ENCODE measurements around the gene HEMK1. TPM values are rescaled to one million over a fixed set of nuclear protein-coding genes. Genes with fewer than 3 reads are reported as not detected.

HEMK1 gene
- total RNA-seq, 2 donors from 2014 or later = 6.7 to 9.6 TPM

GRCh38 chr3:50582083-50582482 is 12.8 kb downstream of the HEMK1 start:
- no peak for DNase-seq
- ATAC-seq = no peak

GRCh38 chr3:50583897-50584296 is 14.6 kb downstream of the HEMK1 start:
- TF ChIP-seq POLR2A (IDR thresholded peaks at IDR 0.05) (no peak), CTCF (IDR thresholded peaks at IDR 0.05) (no peak)
- H3K27ac ChIP-seq = peak overlapping the region; percentile 56 to 87 (median 71)
- H3K9me3 ChIP-seq = no peaks in the 10 kb centered on the region
- H3K36me3 ChIP-seq (replicated peaks in 1 of 2; ENCODE audit: insufficient read depth in 1 of 2, low read depth in 2 of 2) = no peaks in the 10 kb centered on the region
- ATAC-seq = peak; percentile 92
- intact Hi-C loops (cut with DNase I) = no loop called here
- peak; percentile 87 to 95 (median 92) for DNase-seq
- peaks cover 87% of the 10 kb centered on the region for H3K4me1 ChIP-seq
- H3K4me3 ChIP-seq = no peak overlapping the region
- no peaks in the 10 kb centered on the region for H3K27me3 ChIP-seq
- WGBS, 2 donors = 60 to 66% methylated on average over 1 to 5 of the region's 6 CpGs

More at GRCh38 chr3:50582083-50582482, 12.8 kb downstream of the HEMK1 start:
- H3K27ac ChIP-seq = peak overlapping the region in 1 of 4 donors; percentile 87
- no peaks in the 10 kb centered on the region for H3K9me3 ChIP-seq
- peaks cover 69% of the 10 kb centered on the region for H3K4me1 ChIP-seq
- no peak for TF ChIP-seq POLR2A (IDR thresholded peaks at IDR 0.05)
- TF ChIP-seq CTCF (IDR thresholded peaks at IDR 0.05) = no peak
- no peaks in the 10 kb centered on the region for H3K36me3 ChIP-seq (replicated peaks in 1 of 2; ENCODE audit: insufficient read depth in 1 of 2, low read depth in 2 of 2)
- WGBS, 2 donors = 72 to 87% methylated on average over 8 to 9 of the region's 9 CpGs
- H3K27me3 ChIP-seq = no peaks in the 10 kb centered on the region
- no peak overlapping the region for H3K4me3 ChIP-seq
- intact Hi-C loops (cut with DNase I) = no loop called here

- no peaks in the 10 kb centered on the region for H3K27me3 ChIP-seq
- no peaks in the 10 kb centered on the region for H3K36me3 ChIP-seq (replicated peaks in 1 of 2; ENCODE audit: insufficient read depth in 1 of 2, low read depth in 2 of 2)
- peak overlapping the region; percentile 56 to 87 (median 71) for H3K27ac ChIP-seq
- DNase-seq (no peak), ATAC-seq (no peak)
- peaks cover 91% of the 10 kb centered on the region for H3K4me1 ChIP-seq
- intact Hi-C loops (cut with DNase I) = no loop called here
- TF ChIP-seq POLR2A (IDR thresholded peaks at IDR 0.05) = no peak
- no peak for TF ChIP-seq CTCF (IDR thresholded peaks at IDR 0.05)
- WGBS, 2 donors = 72 to 92% methylated on average over 2 of the region's 2 CpGs
- H3K4me3 ChIP-seq = no peak overlapping the region
- no peaks in the 10 kb centered on the region for H3K9me3 ChIP-seq
These were observed 15.1 kb downstream of the HEMK1 start for GRCh38 chr3:50584391-50584790.

- TF ChIP-seq POLR2A (IDR thresholded peaks at IDR 0.05) (no peak), CTCF (IDR thresholded peaks at IDR 0.05) (no peak)
- H3K36me3 ChIP-seq (replicated peaks in 1 of 2; ENCODE audit: insufficient read depth in 1 of 2, low read depth in 2 of 2) = no peaks in the 10 kb centered on the region
- H3K9me3 ChIP-seq = no peaks in the 10 kb centered on the region
- WGBS, 2 donors = 82 to 92% methylated on average over 5 to 6 of the region's 6 CpGs
- H3K4me1 ChIP-seq = peaks cover 90% of the 10 kb centered on the region
- no peak overlapping the region for H3K4me3 ChIP-seq
- no peak for ATAC-seq
- H3K27ac ChIP-seq = no peak overlapping the region
- intact Hi-C loops (cut with DNase I) = no loop called here
- DNase-seq = no peak
- H3K27me3 ChIP-seq = no peaks in the 10 kb centered on the region
These were observed 16.8 kb downstream of the HEMK1 start for GRCh38 chr3:50585919-50586762.

- Histone ChIP-seq H3K36me3 (replicated peaks in 1 of 2; ENCODE audit: insufficient read depth in 1 of 2, low read depth in 2 of 2) (no peaks in the 10 kb centered on the region), H3K4me1 (peaks cover 87% of the 10 kb centered on the region), H3K27ac (no peak overlapping the region), H3K9me3 (no peaks in the 10 kb centered on the region), H3K4me3 (no peak overlapping the region), H3K27me3 (no peaks in the 10 kb centered on the region)
- no peak for ATAC-seq
- intact Hi-C loops (cut with DNase I) = no loop called here
- 47 to 66% methylated on average over 3 of the region's 3 CpGs for WGBS, 2 donors
- DNase-seq = no peak
- TF ChIP-seq CTCF (IDR thresholded peaks at IDR 0.05) (no peak), POLR2A (IDR thresholded peaks at IDR 0.05) (no peak)
These were observed 17.4 kb downstream of the HEMK1 start for GRCh38 chr3:50586763-50587070.

Measured in body of pancreas (tissue), 4 donors.